ENCODE measurements around the gene ENDOV.

Gene ENDOV

GRCh38 chr17:80443916-80444643, 29.1 kb downstream of the ENDOV start:
- WGBS, 2 experiments (ENCODE audit: insufficient coverage in 2 of 2), result 13% methylated on average over 24 to 29 of the region's 31 CpGs
- H3K36me3 ChIP-seq (ENCODE audit: control insufficient read depth, insufficient read depth, low read length), result no peaks in the 10 kb centered on the region

GRCh38 chr17:80444644-80444979, 29.6 kb downstream of the ENDOV start:
- Histone ChIP-seq H3K4me3 (ENCODE audit: extremely low read depth, insufficient read depth, low read length, poor library complexity, severe bottlenecking) (no peak overlapping the region), H3K36me3 (ENCODE audit: control insufficient read depth, insufficient read depth, low read length) (no peaks in the 10 kb centered on the region), H3K27ac (ENCODE audit: low read depth, low read length, severe bottlenecking) (no peak overlapping the region), H3K9me3 (ENCODE audit: control insufficient read depth, low read length) (no peaks in the 10 kb centered on the region), H3K4me1 (ENCODE audit: control insufficient read depth, insufficient read depth, low read length, poor library complexity, severe bottlenecking) (peaks cover 7% of the 10 kb centered on the region)
- WGBS, 2 experiments (ENCODE audit: insufficient coverage in 2 of 2), result 74% methylated on average over 2 of the region's 6 CpGs; no CpG with 5 or more reads in 1 of the 2 experiments

More at GRCh38 chr17:80443916-80444643, 29.1 kb downstream of the ENDOV start:
- Histone ChIP-seq H3K4me3 (ENCODE audit: extremely low read depth, insufficient read depth, low read length, poor library complexity, severe bottlenecking) (no peak overlapping the region), H3K9me3 (ENCODE audit: control insufficient read depth, low read length) (no peaks in the 10 kb centered on the region), H3K27ac (ENCODE audit: low read depth, low read length, severe bottlenecking) (no peak overlapping the region), H3K4me1 (ENCODE audit: control insufficient read depth, insufficient read depth, low read length, poor library complexity, severe bottlenecking) (peaks cover 7% of the 10 kb centered on the region)

DNA sequence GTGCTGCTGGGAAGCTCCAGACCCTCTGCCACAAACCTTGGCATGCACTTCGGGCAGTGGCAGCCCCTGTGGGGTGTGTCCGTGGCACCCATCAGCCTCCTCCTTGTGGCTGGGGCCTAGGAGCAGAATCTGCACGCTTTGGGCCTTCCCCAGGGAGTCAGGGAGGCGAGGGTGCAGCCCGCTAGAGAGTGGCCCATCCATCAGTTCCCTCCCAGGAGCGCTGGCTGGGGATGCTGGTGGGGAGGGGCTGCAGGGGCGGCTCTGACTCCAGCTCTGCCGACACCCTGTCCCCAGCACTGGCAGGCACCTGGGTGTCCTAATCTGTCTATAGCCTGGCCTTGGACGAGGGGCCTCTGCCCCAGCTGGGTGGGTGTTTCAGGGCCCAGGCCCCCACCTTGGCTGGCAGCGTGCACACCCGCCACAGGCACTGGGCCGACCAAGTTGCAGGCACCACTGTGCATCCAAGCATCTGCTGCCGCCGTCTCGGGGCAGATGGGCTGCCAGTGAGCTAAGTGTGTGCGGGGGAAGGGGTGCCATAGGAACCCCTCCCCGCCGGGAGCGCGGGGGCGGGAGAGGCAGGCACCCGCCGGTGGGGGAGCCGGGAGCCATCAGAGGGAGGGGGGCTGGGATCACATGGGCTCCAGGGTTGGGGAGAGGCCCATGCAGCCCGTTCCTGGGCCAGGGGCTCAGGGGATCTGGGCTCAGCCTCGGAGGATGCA, 30.2 kb downstream of the ENDOV start:
- H3K4me1 ChIP-seq (ENCODE audit: control insufficient read depth, insufficient read depth, low read length, poor library complexity, severe bottlenecking), result peaks cover 9% of the 10 kb centered on the region
- no peak overlapping the region for H3K27ac ChIP-seq (ENCODE audit: low read depth, low read length, severe bottlenecking)
- 66 to 74% methylated on average over 14 to 22 of the region's 26 CpGs for WGBS, 2 experiments (ENCODE audit: insufficient coverage in 2 of 2)
- H3K36me3 ChIP-seq (ENCODE audit: control insufficient read depth, insufficient read depth, low read length), result no peaks in the 10 kb centered on the region
- H3K9me3 ChIP-seq (ENCODE audit: control insufficient read depth, low read length), result no peaks in the 10 kb centered on the region
- H3K4me3 ChIP-seq (ENCODE audit: extremely low read depth, insufficient read depth, low read length, poor library complexity, severe bottlenecking), result no peak overlapping the region

- H3K9me3 ChIP-seq (ENCODE audit: control insufficient read depth, low read length), result no peaks in the 10 kb centered on the region
- no peak overlapping the region for H3K4me3 ChIP-seq (ENCODE audit: extremely low read depth, insufficient read depth, low read length, poor library complexity, severe bottlenecking)
- WGBS, 2 experiments (ENCODE audit: insufficient coverage in 2 of 2), result 77 to 85% methylated on average over 8 to 10 of the region's 10 CpGs
- H3K36me3 ChIP-seq (ENCODE audit: control insufficient read depth, insufficient read depth, low read length), result no peaks in the 10 kb centered on the region
- H3K27ac ChIP-seq (ENCODE audit: low read depth, low read length, severe bottlenecking), result no peak overlapping the region
- H3K4me1 ChIP-seq (ENCODE audit: control insufficient read depth, insufficient read depth, low read length, poor library complexity, severe bottlenecking), result peaks cover 11% of the 10 kb centered on the region
These were observed 30.8 kb downstream of the ENDOV start for GRCh38 chr17:80445726-80446110.

GRCh38 chr17:80446645-80447405, 31.9 kb downstream of the ENDOV start:
- Histone ChIP-seq H3K4me3 (ENCODE audit: extremely low read depth, insufficient read depth, low read length, poor library complexity, severe bottlenecking) (no peak overlapping the region), H3K9me3 (ENCODE audit: control insufficient read depth, low read length) (no peaks in the 10 kb centered on the region), H3K27ac (ENCODE audit: low read depth, low read length, severe bottlenecking) (no peak overlapping the region), H3K4me1 (ENCODE audit: control insufficient read depth, insufficient read depth, low read length, poor library complexity, severe bottlenecking) (peaks cover 11% of the 10 kb centered on the region), H3K36me3 (ENCODE audit: control insufficient read depth, insufficient read depth, low read length) (no peaks in the 10 kb centered on the region)
- 81 to 89% methylated on average over 6 to 8 of the region's 12 CpGs for WGBS, 2 experiments (ENCODE audit: insufficient coverage in 2 of 2)

DNA sequence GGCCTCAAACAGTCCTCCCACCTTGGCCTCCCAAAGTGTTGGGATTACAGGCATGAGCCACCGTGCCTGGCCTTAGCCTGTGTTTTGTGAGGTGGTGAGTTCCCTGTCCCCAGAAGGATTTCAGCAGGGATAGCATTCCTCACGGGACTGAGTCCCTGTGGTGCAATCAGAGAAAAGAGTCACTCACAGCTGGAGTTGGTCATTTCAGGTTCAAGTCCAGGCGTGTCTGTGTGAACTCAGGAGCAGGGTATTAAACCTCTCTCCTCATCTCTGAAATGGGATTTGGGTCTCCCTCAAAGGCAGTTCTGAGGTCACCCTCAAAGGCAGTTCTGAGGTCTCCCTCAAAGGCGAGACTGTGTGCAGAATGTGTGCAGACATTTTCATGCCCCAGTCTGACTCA, 32.8 kb downstream of the ENDOV start:
- Histone ChIP-seq H3K27ac (ENCODE audit: low read depth, low read length, severe bottlenecking) (no peak overlapping the region), H3K9me3 (ENCODE audit: control insufficient read depth, low read length) (no peaks in the 10 kb centered on the region), H3K4me1 (ENCODE audit: control insufficient read depth, insufficient read depth, low read length, poor library complexity, severe bottlenecking) (peaks cover 11% of the 10 kb centered on the region), H3K36me3 (ENCODE audit: control insufficient read depth, insufficient read depth, low read length) (no peaks in the 10 kb centered on the region), H3K4me3 (ENCODE audit: extremely low read depth, insufficient read depth, low read length, poor library complexity, severe bottlenecking) (no peak overlapping the region)
- 67 to 80% methylated on average over 4 of the region's 4 CpGs for WGBS, 2 experiments (ENCODE audit: insufficient coverage in 2 of 2)

DNA sequence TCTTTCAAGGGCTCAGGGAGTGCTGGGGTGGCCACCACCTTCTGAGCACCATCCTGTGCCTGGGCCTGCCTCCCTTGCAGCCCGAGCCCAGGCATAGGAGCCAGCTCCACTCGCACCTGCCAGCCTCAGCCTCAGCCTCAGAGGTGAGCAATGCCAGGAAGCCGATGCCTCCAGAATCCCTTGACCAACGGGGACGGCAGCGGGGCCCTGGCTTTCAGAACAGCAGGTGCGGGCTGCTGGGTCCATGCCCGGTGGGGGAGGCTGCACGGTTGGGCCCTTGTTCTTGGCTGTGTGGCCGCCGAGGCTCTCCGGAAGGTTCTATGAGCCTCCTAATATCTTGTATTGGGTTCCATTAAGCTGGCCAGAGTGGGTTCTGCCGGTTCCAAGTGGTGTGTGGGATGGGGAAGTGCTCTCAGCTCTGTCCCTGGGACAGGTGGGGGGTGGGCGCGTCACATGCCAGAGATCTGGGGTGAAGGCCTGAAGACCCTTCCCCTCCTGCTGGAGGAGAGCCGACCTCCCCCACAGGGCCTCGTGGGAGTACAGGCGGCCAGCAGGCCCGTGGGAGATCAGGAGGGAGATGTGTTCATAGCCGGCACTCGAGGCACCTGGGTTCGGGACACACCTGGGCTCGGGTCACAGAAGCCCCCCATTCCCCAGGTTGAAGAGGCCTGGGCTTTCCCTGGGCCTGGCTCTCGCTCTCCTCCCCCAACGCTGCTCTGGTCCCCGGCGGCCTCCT, 34.4 kb downstream of the ENDOV start:
- Histone ChIP-seq H3K36me3 (ENCODE audit: control insufficient read depth, insufficient read depth, low read length) (no peaks in the 10 kb centered on the region), H3K4me1 (ENCODE audit: control insufficient read depth, insufficient read depth, low read length, poor library complexity, severe bottlenecking) (peaks cover 11% of the 10 kb centered on the region), H3K27ac (ENCODE audit: low read depth, low read length, severe bottlenecking) (no peak overlapping the region), H3K4me3 (ENCODE audit: extremely low read depth, insufficient read depth, low read length, poor library complexity, severe bottlenecking) (no peak overlapping the region), H3K9me3 (ENCODE audit: control insufficient read depth, low read length) (no peaks in the 10 kb centered on the region)
- 83 to 85% methylated on average over 22 to 23 of the region's 27 CpGs for WGBS, 2 experiments (ENCODE audit: insufficient coverage in 2 of 2)

- H3K9me3 ChIP-seq (ENCODE audit: control insufficient read depth, low read length), result no peaks in the 10 kb centered on the region
- no peak overlapping the region for H3K27ac ChIP-seq (ENCODE audit: low read depth, low read length, severe bottlenecking)
- H3K4me1 ChIP-seq (ENCODE audit: control insufficient read depth, insufficient read depth, low read length, poor library complexity, severe bottlenecking), result peaks cover 11% of the 10 kb centered on the region
- WGBS, 2 experiments (ENCODE audit: insufficient coverage in 2 of 2), result 80 to 84% methylated on average over 14 to 17 of the region's 18 CpGs
- H3K36me3 ChIP-seq (ENCODE audit: control insufficient read depth, insufficient read depth, low read length), result no peaks in the 10 kb centered on the region
- no peak overlapping the region for H3K4me3 ChIP-seq (ENCODE audit: extremely low read depth, insufficient read depth, low read length, poor library complexity, severe bottlenecking)
These were observed 35.1 kb downstream of the ENDOV start for GRCh38 chr17:80449930-80450576.

- H3K4me3 ChIP-seq (ENCODE audit: extremely low read depth, insufficient read depth, low read length, poor library complexity, severe bottlenecking), result no peak overlapping the region
- WGBS, 2 experiments (ENCODE audit: insufficient coverage in 2 of 2), result 93 to 100% methylated on average over 4 to 9 of the region's 9 CpGs
- peaks cover 11% of the 10 kb centered on the region for H3K4me1 ChIP-seq (ENCODE audit: control insufficient read depth, insufficient read depth, low read length, poor library complexity, severe bottlenecking)
- no peaks in the 10 kb centered on the region for H3K9me3 ChIP-seq (ENCODE audit: control insufficient read depth, low read length)
- no peak overlapping the region for H3K27ac ChIP-seq (ENCODE audit: low read depth, low read length, severe bottlenecking)
- no peaks in the 10 kb centered on the region for H3K36me3 ChIP-seq (ENCODE audit: control insufficient read depth, insufficient read depth, low read length)
These were observed 36.3 kb downstream of the ENDOV start for GRCh38 chr17:80451104-80451775.

All from mesodermal cell (in vitro differentiated cells).